Stromal cell of bone marrow (primary cell): ENCODE measurements around the gene TACO1.

ENCODE experiments used
- DNase-seq: peaks from one replicate; pipeline ENCODE4 v3.0.0-alpha.2; 2012; ENCODE audit warnings: low read depth

Gene TACO1

DNA sequence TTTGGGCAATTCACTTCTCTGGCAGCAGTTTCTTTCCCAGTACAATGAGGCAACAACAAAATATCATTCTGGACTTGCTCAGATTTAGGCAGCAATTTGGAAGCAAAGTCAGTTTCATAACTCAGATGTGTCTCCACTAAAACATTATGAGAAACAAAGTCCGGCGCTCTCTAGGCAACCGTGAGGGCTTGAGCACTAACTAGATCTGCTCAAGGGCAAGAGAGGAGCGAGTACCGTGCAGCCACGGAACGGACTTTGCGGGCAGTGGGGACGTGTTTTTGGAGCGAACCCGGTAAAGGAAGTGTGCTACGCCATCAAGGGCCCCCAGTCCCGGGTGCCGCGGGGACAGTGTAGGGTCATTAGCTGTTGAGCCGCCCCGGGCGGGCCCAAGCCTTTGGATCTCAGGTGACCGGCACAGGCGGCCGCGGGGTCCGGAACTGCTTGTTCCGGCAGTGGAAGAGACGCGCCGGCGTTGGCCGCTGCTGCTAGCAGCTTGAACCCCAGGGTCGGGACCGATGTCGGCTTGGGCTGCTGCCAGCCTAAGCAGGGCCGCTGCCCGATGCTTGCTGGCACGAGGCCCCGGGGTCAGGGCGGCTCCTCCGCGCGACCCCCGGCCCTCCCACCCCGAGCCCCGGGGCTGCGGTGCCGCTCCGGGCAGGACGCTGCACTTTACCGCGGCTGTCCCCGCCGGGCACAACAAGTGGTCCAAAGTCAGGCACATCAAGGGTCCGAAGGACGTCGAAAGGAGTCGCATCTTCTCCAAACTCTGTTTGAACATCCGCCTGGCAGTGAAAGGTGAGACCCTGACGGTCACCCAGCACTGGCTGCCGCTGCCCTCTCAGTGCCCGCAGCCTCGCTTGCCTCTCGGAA, at the start of gene TACO1:
TACO1 (plus strand) TSS at position 327 of the 870 bp plus-strand sequence; CDS start at position 516, 189 bp downstream.
- peak; percentile 62 for DNase-seq

DNA sequence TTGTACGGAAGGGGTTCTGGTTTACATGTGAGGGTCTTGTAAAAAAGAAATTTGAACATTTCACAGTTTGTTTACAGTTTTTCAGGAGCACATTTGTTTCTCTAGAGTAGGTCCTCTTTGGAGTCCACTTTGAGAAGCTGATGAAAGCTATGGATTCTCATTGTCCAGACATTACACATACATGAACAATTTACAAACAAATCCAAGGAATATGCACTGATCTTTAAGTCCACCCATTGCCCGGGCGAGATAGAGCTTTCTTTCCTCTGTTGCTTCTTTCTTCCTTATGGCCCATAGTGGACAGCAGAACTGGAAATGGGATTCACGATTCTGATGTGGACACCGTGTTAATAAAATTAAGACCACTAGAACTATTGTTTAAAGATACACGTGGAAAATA, 48.5 kb upstream of the TACO1 start:
- DNase-seq = no peak

DNA sequence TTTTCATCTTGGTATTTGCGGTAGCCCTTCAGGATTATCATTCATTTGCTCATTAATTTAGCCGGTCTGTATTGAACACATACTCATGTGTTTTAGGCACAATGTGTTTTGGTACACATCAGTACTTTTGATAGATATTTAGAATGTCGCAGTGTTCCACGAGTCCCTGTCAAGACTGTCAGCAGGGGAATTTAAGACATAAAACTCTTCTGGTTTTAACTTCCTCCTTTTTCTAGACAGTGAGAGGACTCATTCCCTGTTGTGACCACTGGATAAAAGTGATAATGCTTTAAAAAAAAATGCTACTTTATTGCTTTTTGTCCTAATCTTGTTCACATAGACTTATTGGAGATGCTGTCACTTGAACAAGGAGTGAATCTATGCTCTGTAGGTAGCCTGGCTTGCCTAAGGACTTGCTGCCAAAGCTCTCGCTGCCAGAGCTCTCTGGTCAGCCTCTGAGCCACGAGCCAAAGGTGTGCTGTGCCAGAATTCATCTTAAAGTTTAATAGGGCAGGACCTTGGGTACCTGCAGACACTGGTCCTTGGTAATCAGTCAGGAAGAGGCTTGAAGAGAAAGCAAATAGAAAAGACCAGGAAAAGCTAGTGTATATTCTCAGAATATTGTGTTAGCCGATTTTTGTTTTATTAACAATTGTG, 45.1 kb upstream of the TACO1 start:
- no peak for DNase-seq

DNA sequence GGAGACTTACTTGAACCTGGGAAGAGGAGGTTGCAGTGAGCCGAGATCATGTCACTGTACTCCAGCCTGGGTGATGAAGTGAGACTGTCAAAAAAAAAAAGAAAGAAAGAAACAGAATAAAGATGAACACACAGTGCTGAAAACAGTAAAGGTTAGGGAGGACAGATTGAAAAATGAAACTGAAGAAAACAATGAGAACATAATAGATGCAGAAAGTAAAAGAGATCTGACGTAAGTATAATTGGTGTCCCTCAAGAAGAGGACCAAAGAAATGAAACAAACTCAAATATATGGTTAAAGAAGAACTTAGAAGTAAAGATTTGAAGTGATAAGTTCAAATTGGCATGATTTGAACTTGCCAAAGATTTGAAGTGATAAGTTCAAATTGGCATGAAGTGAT, 43.3 kb upstream of the TACO1 start:
- DNase-seq = no peak

DNA sequence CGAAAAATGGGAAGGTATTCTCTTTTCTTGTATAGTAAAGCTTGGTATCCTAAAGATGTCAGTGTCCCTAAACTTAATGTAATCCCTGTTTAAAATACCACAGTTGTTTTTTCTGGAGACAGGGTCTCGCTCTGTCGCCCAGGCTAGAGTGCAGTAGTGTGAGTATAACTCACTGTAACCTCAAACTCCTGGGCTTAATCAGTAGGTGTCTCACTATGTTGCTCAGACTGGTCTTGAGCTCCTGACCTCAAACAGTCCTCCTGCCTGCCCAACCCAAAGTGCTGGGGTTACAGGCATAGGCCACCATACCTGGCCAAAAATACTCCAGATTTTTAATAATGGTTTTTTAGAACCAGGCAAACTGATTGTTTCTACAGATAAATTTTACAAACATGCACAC, 42.3 kb upstream of the TACO1 start:
- no peak for DNase-seq

DNA sequence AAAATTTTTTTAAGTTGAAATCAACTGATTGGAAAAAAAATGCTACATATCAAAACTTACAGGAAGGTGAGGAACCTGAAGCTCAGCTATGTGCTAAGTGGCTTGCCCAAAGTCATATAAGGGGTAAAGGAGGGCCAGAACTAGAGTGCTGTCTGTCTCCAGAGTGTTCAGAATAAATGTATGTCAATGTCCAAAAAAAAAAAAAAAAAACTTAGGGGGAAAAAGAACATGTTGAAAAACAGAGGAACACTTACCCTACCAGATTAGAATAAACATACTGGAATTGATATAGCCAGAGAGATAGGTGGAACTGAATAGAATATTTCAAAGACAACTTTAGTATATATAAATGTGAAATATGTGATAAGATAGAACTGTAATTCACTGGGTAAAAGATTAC, 38.9 kb upstream of the TACO1 start:
- no peak for DNase-seq

DNA sequence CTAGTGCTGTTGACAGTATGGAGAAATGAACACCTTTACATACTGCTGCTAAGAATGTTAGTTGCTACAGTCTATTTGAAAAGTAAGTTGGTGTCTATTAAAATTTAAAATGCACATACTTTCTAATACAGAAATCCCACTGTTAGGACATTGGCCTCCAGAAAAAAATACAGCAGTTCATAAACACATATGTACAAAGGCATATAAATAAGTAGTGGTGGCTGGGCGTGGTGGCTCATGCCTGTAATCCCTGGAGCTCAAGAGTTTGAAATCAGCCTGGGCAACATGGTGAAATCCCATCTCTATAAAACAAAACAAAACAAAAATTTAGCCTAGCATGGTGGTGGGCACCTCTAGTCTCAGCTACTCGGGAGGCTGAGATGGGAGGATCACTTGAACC, 37.4 kb upstream of the TACO1 start:
- DNase-seq = no peak

DNA sequence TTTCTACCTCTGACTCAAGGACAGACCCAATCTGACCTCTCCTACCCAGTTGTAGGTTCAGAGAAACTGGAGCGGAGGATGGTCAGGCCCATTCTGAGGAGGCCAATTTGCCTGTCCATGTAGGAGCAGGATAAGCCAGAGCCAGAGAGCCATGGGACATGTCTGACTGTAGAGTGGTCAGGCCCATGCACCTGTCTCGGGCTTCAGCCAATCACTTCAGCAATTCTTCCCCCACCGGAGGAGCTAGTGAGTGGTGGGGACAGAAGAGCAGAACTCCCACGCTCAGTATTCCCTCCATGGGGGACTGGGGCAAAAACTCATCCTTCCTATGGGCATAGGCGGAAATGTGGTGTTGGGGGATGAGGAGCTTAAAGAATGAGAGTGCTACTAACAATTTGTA, 36.1 kb upstream of the TACO1 start:
- DNase-seq = no peak

DNA sequence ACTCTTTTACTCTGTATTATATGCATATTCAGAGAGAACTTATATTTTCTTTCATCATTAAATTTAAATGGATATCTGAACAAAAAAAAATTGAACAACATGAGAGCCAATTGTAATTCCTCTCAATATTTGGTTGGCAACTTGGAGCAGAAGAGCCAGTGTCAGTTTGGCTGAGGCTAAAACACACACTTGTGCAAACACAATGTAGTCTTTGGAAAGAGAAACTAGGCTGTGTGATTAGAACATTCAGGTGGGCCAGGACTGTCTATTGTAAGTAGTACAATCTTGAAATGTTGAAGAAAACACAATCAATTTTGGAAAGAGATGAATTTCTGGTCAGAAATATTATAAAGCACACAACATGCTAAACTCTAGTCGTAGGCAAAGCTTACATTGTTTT, 33.5 kb upstream of the TACO1 start:
- DNase-seq = no peak

DNA sequence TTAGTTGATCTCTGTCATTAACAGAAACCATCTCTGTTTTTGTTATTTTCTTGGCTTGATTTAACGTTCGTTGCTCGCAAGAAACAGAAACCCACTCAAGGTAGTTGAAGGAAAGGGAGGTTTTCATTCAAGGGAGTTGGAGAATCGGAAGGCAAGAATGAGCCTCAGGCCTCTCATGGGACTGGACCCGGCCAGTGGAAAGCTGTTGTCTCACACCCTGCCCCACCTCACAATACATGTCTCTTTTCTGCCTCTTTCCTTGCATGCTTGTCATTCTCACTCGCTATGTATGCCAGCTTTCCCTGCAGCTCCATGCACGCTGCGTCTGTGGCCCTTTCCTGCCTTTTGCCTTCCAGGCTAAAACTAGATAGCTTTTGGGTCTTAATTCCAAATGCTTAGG, 32.1 kb upstream of the TACO1 start:
- no peak for DNase-seq

DNA sequence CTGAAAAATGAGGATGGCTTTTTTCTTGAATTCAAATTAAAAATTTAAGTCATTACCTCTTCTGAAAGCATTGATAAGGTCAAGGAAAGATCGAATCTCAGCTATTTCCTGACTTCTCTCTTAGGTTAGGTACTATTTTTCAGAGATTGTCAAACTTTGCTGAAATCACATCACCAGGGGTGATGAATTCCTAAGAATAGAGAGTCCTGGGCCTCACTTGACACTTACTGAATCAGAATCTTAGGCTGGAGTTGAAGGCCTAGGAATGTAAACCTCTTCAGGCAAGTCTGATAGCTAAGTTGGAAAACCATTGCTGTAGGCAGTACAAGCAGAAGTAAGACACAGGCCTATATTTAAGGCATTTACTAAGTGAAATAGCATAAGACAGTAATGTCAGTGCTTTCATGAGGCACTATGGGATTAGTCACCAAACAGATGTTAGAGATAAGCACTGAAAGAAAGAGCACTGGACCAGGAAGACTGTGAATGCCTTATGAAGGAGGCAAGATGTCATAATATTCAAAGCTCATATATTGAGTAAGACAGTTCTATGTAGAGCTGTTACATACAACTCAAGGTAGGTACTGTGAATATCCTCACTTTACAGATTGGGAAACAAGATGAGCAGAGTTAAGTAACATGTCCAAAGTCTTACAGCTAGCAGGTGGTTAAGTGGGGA, 28.9 kb upstream of the TACO1 start:
- DNase-seq = peak; percentile 16

DNA sequence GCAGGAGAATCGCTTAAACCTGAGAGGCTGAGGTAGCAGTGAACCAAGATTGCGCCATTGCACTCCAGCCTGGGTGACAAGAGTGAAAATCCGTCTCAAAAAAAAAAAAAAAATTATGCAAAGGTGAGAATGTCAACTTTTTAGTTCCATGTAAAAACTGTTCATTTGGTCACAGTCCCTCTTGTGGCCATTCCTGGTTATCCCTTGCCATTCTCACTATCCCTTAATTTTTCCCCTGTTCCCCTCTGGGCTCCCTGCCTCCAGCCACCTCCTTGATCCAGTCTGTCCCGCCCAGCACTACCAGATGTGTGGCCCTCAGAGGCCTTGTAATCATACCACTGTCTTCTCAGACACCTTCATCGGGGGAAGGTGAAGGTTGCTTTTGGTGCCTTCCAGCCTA, 27.1 kb upstream of the TACO1 start:
- DNase-seq = no peak

DNA sequence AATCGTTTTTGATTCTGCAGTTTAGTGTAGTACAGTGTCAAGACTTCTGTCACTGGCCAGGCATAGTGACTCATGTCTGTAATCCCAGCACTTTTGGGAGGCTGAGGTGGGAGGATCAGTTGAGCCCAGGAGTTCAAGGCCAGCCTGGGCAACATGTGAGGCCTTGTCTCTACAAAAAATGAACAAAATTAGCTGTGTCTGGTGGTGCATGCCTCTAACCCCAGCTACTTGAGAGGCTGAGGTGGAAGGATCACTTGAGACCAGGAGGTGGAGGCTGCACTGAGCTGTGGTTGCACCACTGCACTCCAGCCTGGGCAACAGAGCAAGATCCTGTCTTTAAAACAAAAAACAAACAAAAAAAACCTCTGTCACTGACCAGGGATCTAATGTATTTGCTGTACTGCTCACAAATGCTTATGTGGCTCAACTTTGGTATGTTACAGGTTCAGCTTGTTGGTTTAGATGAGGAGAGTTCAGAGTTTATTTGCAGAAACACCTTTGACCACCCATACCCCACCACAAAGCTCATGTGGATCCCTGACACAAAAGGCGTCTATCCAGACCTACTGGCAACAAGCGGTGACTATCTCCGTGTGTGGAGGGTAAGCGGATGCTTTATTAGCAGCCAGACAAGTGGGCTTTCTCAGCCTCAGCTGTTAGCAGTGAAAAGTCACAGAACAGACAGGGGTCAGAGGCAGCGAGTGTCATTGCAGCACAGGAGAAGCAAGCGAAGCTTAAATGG, 22.5 kb upstream of the TACO1 start:
- DNase-seq = no peak

DNA sequence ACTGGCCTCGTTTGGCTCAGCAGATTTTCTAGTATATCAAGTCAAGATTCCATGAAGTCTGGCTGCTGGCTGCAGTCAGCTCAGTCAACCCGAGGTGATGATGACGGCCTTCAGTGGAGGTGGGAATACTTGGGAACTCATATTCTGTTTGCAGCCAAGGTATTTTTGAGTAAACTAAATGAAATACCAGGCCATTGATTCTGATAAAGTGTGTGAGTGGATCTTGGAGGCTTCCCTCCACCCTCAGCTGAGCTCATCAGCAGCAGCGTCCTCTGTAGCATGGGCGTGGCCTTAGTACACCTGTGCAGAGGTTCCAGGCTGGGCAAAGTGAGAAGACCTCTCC, 22.0 kb upstream of the TACO1 start:
- DNase-seq = no peak

DNA sequence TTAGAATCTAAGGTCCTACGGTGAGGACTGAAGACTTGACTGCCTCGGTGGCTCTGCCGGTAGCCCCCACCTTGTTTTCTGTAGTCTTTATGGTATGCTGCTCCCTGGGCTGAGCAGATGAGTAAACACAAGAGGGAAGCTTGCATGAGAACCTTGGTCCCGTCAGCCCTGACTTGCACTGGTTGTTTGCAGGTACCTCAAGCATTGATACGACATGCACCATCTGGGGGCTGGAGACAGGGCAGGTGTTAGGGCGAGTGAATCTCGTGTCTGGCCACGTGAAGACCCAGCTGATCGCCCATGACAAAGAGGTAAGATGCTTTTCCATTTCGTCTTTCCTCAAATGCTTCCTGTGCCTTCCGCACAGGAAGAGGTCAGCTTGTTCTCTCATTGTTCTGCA, 21.1 kb upstream of the TACO1 start:
- DNase-seq = no peak

DNA sequence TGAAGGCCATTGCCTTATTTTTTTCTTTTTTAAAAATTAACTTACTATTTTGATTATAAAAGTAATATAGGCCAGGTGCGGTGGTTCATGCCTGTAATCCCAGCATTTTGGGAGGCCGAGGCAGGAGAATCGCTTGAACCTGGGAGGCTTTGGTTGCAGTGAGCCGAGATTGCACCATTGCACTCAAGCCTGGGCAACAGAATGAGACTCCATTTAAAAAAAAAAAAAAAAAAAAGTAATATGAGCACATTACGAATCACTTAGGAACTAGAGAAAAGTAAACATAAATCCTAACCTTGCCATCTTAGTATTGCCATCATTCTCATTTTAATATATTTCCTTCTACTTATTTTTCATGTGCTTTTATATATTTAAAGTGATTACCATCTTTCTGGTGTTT, 12.9 kb upstream of the TACO1 start:
- DNase-seq = no peak

DNA sequence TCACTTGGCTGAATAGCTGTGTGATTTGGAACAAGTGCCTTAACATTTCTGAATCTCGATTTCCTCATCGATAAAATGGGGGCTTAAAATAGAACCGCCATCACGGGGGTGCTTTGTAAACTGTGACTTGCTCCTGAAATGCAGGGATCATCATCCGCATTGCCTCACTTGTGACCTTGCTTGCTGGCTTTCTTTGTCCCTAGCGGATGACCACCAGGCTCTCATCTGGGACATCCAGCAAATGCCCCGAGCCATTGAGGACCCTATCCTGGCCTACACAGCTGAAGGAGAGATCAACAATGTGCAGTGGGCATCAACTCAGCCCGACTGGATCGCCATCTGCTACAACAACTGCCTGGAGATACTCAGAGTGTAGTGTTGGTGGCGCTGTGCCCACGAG, 11.9 kb upstream of the TACO1 start:
- DNase-seq = no peak

DNA sequence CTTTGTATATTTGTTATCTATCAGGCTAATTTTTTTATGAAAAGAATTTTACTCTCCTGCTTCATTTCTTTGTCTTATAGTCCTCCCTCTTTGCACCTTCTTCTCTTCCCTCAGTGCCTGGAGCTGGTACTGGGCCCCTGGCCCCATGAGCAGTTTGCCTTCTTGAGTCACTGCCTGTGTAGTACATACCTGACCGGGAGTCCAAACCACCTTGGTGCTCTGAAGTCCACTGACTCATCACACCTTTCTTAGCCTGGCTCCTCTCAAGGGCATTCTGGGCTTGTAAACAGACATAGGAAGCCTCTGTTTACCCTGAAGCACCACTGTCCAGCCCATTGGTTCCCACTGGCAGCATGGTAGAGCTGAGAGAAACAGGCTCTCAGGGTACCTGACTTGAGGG, 11.0 kb upstream of the TACO1 start:
- no peak for DNase-seq

DNA sequence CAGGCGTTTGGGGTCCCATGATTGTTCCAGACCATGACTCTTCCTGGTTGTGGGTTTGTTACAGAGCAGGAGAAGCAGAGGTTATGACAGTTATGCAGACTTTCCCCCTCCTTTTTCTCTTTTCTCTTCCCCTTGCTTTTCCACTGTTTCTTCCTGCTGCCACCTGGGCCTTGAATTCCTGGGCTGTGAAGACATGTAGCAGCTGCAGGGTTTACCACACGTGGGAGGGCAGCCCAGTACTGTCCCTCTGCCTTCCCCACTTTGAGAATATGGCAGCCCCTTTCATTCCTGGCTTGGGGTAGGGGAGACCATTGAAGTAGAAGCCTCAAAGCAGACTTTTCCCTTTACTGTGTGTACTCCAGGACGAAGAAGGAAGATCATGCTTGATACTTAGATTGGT, 7.9 kb upstream of the TACO1 start:
- no peak for DNase-seq

DNA sequence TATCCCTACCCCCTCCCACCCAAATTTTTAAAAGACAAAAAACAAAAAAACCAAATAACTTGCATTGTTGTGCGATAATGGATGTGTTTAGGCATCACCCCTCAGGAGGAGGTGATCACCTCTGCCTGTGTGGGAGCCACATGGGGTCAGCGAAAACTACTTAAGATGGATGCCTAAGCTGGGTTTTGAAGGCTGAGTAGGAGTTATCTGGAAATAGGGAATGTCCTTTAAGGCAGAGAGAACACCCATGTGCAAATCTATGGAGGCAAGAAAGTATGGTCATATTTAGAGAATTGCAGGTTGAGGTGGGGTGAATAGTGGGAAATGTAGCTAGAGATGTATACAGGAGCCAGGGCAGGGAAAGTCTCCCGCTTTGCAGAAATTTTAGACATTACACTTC, 5.6 kb upstream of the TACO1 start:
- DNase-seq = no peak

DNA sequence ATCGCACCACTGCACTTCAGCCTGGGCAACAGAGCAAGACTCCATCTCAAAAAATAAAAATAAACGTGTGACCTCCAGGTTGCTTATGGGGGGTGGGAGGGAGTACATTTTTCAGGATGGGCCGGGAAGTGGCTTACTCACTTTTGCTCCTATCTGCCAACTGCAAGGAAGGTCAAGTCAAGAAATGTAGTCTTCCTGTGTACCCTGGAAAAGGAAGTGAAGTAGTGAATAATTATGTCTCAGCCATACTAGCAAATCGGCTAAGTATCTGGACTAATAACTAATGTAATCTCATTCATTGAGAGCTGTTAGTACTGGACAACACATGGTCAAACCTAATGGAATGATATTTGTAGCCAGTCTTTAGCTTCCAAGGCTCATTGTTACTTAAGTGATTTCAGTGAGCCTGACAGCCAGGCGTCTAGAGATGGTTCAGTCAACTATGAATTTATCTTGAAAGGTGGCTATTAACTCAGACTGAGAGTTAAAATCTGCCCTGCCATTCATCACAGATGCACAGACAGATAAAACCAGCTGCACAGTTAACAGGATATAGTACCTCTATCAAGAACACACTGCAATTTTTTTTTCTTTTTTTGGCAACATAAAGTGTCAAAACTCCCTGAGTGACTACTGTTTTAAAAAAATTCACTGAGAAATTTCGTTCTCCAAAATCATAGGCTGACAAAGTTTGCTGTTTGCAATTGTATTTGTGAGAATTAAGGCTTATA, 3.7 kb upstream of the TACO1 start:
- no peak for DNase-seq

DNA sequence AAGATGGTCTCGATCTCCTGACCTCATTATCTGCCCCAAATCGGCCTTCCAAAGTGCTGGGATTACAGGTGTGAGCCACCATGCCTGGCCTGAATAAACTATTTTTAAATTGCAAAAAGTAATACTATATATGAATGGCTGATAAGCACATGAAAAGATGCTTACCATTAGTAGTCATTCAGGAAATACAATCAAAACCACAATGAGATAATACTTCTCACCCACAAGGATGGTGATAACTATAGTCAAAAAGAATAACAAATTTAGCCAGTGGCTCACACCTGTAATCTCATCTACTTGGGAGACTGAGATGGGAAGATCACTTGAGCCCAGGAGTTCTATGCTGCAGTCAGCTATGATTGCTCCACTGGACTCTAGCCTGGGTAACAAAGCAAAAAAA, 2.4 kb upstream of the TACO1 start:
- DNase-seq = no peak
